ENCODE results near the gene UPB1. TPM values are rescaled to one million over a fixed set of nuclear protein-coding genes. Genes with fewer than 3 reads are reported as not detected.

Gene UPB1
- total and polyA plus RNA-seq, 10 of the 15 experiments (the other 5 are each of a cell fraction or from before 2014, with no cell fraction given): 0.89 to 20.5 (median 3.1) TPM

GRCh38 chr22:24506802-24507438, 11.8 kb downstream of the UPB1 start (continued):
- TF ChIP-seq EED (IDR thresholded peaks at IDR 0.05; ENCODE audit: low read depth) (peak; percentile 64; the same call in 1 of the 2 replicates), NFYA (IDR thresholded peaks at IDR 0.05; ENCODE audit: borderline replicate concordance, low read depth, low read length) (no peak), YY1 (IDR thresholded peaks at IDR 0.05; ENCODE audit: low read depth, low read length) (no peak), NR2C2 (IDR thresholded peaks at IDR 0.05; ENCODE audit: borderline replicate concordance, control insufficient read depth, insufficient read length, low read depth) (no peak), CREM (IDR thresholded peaks at IDR 0.05; ENCODE audit: low read depth) (peak; percentile 20; the same call in 1 of the 2 replicates), RELB (IDR thresholded peaks at IDR 0.05; ENCODE audit: low read depth) (peak; percentile 77), KAT2A (conservative IDR thresholded peaks at IDR 0.05; ENCODE audit: control insufficient read depth, low read depth, low read length) (no peak), ZNF384 (IDR thresholded peaks at IDR 0.05; ENCODE audit: borderline replicate concordance, low read depth, low read length) (no peak), ZNF217 (IDR thresholded peaks at IDR 0.05) (no peak), RCOR1 (conservative IDR thresholded peaks at IDR 0.05; ENCODE audit: low read depth, low read length) (no peak), MTA3 (IDR thresholded peaks at IDR 0.05; ENCODE audit: borderline replicate concordance, low read length) (no peak), RBBP5 (conservative IDR thresholded peaks at IDR 0.05) (no peak), ZBTB40 (IDR thresholded peaks at IDR 0.05; ENCODE audit: borderline replicate concordance) (peak; percentile 67; the same call in 1 of the 2 replicates), RFX5 (IDR thresholded peaks at IDR 0.05; ENCODE audit: low read depth, low read length) (no peak)
- TF ChIP-seq, protein P1, sequence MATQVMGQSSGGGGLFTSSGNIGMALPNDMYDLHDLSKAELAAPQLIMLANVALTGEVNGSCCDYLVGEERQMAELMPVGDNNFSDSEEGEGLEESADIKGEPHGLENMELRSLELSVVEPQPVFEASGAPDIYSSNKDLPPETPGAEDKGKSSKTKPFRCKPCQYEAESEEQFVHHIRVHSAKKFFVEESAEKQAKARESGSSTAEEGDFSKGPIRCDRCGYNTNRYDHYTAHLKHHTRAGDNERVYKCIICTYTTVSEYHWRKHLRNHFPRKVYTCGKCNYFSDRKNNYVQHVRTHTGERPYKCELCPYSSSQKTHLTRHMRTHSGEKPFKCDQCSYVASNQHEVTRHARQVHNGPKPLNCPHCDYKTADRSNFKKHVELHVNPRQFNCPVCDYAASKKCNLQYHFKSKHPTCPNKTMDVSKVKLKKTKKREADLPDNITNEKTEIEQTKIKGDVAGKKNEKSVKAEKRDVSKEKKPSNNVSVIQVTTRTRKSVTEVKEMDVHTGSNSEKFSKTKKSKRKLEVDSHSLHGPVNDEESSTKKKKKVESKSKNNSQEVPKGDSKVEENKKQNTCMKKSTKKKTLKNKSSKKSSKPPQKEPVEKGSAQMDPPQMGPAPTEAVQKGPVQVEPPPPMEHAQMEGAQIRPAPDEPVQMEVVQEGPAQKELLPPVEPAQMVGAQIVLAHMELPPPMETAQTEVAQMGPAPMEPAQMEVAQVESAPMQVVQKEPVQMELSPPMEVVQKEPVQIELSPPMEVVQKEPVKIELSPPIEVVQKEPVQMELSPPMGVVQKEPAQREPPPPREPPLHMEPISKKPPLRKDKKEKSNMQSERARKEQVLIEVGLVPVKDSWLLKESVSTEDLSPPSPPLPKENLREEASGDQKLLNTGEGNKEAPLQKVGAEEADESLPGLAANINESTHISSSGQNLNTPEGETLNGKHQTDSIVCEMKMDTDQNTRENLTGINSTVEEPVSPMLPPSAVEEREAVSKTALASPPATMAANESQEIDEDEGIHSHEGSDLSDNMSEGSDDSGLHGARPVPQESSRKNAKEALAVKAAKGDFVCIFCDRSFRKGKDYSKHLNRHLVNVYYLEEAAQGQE (IDR thresholded peaks at IDR 0.05; ENCODE audit: low read depth, low read length): no peak
- TF ChIP-seq, protein P2, sequence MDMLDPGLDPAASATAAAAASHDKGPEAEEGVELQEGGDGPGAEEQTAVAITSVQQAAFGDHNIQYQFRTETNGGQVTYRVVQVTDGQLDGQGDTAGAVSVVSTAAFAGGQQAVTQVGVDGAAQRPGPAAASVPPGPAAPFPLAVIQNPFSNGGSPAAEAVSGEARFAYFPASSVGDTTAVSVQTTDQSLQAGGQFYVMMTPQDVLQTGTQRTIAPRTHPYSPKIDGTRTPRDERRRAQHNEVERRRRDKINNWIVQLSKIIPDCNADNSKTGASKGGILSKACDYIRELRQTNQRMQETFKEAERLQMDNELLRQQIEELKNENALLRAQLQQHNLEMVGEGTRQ (IDR thresholded peaks at IDR 0.05; ENCODE audit: borderline replicate concordance, low read depth, low read length): no peak
- TF ChIP-seq, protein P3, sequence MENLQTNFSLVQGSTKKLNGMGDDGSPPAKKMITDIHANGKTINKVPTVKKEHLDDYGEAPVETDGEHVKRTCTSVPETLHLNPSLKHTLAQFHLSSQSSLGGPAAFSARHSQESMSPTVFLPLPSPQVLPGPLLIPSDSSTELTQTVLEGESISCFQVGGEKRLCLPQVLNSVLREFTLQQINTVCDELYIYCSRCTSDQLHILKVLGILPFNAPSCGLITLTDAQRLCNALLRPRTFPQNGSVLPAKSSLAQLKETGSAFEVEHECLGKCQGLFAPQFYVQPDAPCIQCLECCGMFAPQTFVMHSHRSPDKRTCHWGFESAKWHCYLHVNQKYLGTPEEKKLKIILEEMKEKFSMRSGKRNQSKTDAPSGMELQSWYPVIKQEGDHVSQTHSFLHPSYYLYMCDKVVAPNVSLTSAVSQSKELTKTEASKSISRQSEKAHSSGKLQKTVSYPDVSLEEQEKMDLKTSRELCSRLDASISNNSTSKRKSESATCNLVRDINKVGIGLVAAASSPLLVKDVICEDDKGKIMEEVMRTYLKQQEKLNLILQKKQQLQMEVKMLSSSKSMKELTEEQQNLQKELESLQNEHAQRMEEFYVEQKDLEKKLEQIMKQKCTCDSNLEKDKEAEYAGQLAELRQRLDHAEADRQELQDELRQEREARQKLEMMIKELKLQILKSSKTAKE (IDR thresholded peaks at IDR 0.05; ENCODE audit: low read depth, poor library complexity, severe bottlenecking): no peak

All from GM12878 (cell line).